Epidermal melanocyte (primary cell): Measurements from ENCODE around the gene CROCC2.

Experiments used
- DNase-seq: peaks from one replicate; pipeline ENCODE4 v3.0.0; 2011; ENCODE audit warnings: low spot score; ENCODE audit not compliant: insufficient read length

Gene CROCC2

GRCh38 chr2:240932724-240933047, 26.6 kb downstream of the CROCC2 start:
- no peak for DNase-seq

GRCh38 chr2:240933048-240933965, 27.2 kb downstream of the CROCC2 start:
- no peak for DNase-seq

- DNase-seq, result no peak
These were observed 28.0 kb downstream of the CROCC2 start for GRCh38 chr2:240933966-240934700.

- no peak for DNase-seq
These were observed 28.6 kb downstream of the CROCC2 start for GRCh38 chr2:240934701-240935102.

- DNase-seq, result no peak
These were observed 29.2 kb downstream of the CROCC2 start for GRCh38 chr2:240935103-240935876.

- no peak for DNase-seq
These were observed 30.0 kb downstream of the CROCC2 start for GRCh38 chr2:240936106-240936505.

- no peak for DNase-seq
These were observed 39.9 kb downstream of the CROCC2 start for GRCh38 chr2:240946046-240946445.

GRCh38 chr2:240946654-240947053, 40.5 kb downstream of the CROCC2 start:
- DNase-seq, result no peak

GRCh38 chr2:240947176-240947575, 41.0 kb downstream of the CROCC2 start:
- no peak for DNase-seq

- no peak for DNase-seq
These were observed 41.5 kb downstream of the CROCC2 start for GRCh38 chr2:240947607-240948006.

GRCh38 chr2:240948086-240948485, 42.0 kb downstream of the CROCC2 start:
- no peak for DNase-seq

- no peak for DNase-seq
These were observed 43.0 kb downstream of the CROCC2 start for GRCh38 chr2:240948905-240949790.

GRCh38 chr2:240949791-240950705, 43.9 kb downstream of the CROCC2 start:
- DNase-seq, result no peak

- no peak for DNase-seq
These were observed 45.0 kb downstream of the CROCC2 start for GRCh38 chr2:240951045-240951594.

GRCh38 chr2:240952496-240953246, 46.5 kb downstream of the CROCC2 start:
- no peak for DNase-seq

- DNase-seq, result peak; percentile 59
These were observed 47.6 kb downstream of the CROCC2 start for GRCh38 chr2:240953426-240954410.

GRCh38 chr2:240954436-240955305, 48.5 kb downstream of the CROCC2 start:
- DNase-seq, result no peak
